OCI-LY7 (cell line): ENCODE measurements around the gene PXDC1.

ENCODE experiments used
- EZH2phosphoT487 ChIP-seq: fragments of 200-600 bp; sonication (generic); IDR thresholded peaks from 2 replicates; pipeline ENCODE4 v1.6.1; 2018; ENCODE audit warnings: low read depth, borderline replicate concordance, mild to moderate bottlenecking, mixed run types, antibody characterized with exemption, low read length, moderate library complexity, mixed read lengths
- TF ChIP-seq, protein P1 (sequence below): fragments of 200-600 bp; sonication (generic); conservative IDR thresholded peaks from 2 replicates; pipeline ENCODE4 v1.5.1; 2014; ENCODE audit warnings: mild to moderate bottlenecking, antibody characterized with exemption, low read length, moderate library complexity, mixed read lengths

DNA sequence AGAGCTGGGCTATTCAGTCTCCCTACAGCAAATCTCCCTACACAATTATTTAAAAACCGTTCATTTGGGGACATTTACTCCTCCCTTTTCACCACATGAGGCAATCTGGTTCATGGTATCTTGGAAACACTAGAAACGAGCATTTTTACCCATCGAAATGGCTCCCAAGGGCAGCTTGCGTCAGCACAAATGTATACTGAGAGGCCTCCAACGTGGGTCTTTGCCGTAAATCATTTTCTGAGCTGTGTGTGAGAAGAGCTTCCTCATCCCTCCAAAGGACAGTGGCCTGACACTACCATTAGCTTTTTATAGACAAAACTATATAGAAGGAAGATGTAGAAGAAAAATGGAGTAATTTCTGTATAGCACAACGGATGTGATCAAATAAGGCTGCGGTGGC is 30.0 kb upstream of the PXDC1 start:
- TF ChIP-seq, protein P1, sequence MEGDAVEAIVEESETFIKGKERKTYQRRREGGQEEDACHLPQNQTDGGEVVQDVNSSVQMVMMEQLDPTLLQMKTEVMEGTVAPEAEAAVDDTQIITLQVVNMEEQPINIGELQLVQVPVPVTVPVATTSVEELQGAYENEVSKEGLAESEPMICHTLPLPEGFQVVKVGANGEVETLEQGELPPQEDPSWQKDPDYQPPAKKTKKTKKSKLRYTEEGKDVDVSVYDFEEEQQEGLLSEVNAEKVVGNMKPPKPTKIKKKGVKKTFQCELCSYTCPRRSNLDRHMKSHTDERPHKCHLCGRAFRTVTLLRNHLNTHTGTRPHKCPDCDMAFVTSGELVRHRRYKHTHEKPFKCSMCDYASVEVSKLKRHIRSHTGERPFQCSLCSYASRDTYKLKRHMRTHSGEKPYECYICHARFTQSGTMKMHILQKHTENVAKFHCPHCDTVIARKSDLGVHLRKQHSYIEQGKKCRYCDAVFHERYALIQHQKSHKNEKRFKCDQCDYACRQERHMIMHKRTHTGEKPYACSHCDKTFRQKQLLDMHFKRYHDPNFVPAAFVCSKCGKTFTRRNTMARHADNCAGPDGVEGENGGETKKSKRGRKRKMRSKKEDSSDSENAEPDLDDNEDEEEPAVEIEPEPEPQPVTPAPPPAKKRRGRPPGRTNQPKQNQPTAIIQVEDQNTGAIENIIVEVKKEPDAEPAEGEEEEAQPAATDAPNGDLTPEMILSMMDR, result no peak
- no peak for TF ChIP-seq EZH2phosphoT487
